H9 (cell line): Measurements from ENCODE around the gene ZNF205. TPM values are rescaled to one million over a fixed set of nuclear protein-coding genes. Genes with fewer than 3 reads are reported as not detected.
"Not testable (repeated sequence)": the region's sequence is repeated elsewhere in the genome, so short reads cannot be mapped to it uniquely, and the experiment has no call there.

Experiments used
- DNase-seq: peaks from one replicate; pipeline ENCODE4 v3.0.0-alpha.2; 2017
- H2AFZ ChIP-seq: one replicate; pipeline ENCODE4 v1.6.1; 2013; ENCODE audit warnings: mild to moderate bottlenecking, low read length, control low read depth, moderate library complexity
- H2AK5ac ChIP-seq: 2 replicates; pipeline ENCODE4 v1.6.1; 2013; ENCODE audit warnings: low read length, control low read depth, mixed read lengths; ENCODE audit not compliant: insufficient read length
- H2BK120ac ChIP-seq: one replicate; pipeline ENCODE4 v1.6.1; 2013; ENCODE audit warnings: low read depth, mild to moderate bottlenecking, low read length, control low read depth, inconsistent platforms; ENCODE audit not compliant: poor library complexity, severe bottlenecking
- H2BK12ac ChIP-seq: 2 replicates; pipeline ENCODE4 v1.6.1; 2013; ENCODE audit warnings: low read length, control low read depth, mixed read lengths, low read depth; ENCODE audit not compliant: insufficient read length
- H2BK15ac ChIP-seq: 2 replicates; pipeline ENCODE4 v1.6.1; 2013; ENCODE audit warnings: low read depth, low read length, control low read depth
- H2BK20ac ChIP-seq: one replicate; pipeline ENCODE4 v1.6.1; 2013; ENCODE audit warnings: low read depth, mild to moderate bottlenecking, low read length, control low read depth, inconsistent platforms; ENCODE audit not compliant: poor library complexity, severe bottlenecking
- H2BK5ac ChIP-seq: 2 replicates; pipeline ENCODE4 v1.6.1; 2013; ENCODE audit warnings: low read length, control low read depth, mixed read lengths; ENCODE audit not compliant: insufficient read length
- H3K14ac ChIP-seq: 2 replicates; pipeline ENCODE4 v1.6.1; 2013; ENCODE audit warnings: low read length, control low read depth; ENCODE audit not compliant: insufficient read depth
- H3K18ac ChIP-seq: 2 replicates; pipeline ENCODE4 v1.6.1; 2013; ENCODE audit warnings: low read depth, mild to moderate bottlenecking, mixed read lengths, low read length, control low read depth; ENCODE audit not compliant: insufficient read length
- H3K23ac ChIP-seq: 2 replicates; pipeline ENCODE4 v1.6.1; 2013; ENCODE audit warnings: low read length, control low read depth, mixed read lengths, low read depth; ENCODE audit not compliant: insufficient read length
- H3K23me2 ChIP-seq: 2 replicates; pipeline ENCODE4 v1.6.1; 2013; ENCODE audit warnings: low read depth, mild to moderate bottlenecking, mixed read lengths, low read length, control low read depth; ENCODE audit not compliant: insufficient read length, poor library complexity, severe bottlenecking
- H3K27ac ChIP-seq: 2 replicates; pipeline ENCODE4 v1.5.1; 2013; ENCODE audit warnings: low read length, control low read depth, mixed read lengths, low read depth; ENCODE audit not compliant: insufficient read length
- H3K27me3 ChIP-seq: 2 replicates; pipeline ENCODE4 v1.6.1; 2013; ENCODE audit warnings: low read length, control low read depth, inconsistent platforms; ENCODE audit not compliant: insufficient read depth
- H3K4ac ChIP-seq: 2 replicates; pipeline ENCODE4 v1.6.1; 2013; ENCODE audit warnings: low read depth, mild to moderate bottlenecking, control low read depth, inconsistent platforms, low read length, moderate library complexity
- H3K4me1 ChIP-seq: 2 replicates; pipeline ENCODE4 v1.6.1; 2013; ENCODE audit warnings: low read length, control low read depth, inconsistent platforms; ENCODE audit not compliant: insufficient read depth
- H3K4me2 ChIP-seq: 2 replicates; pipeline ENCODE4 v1.6.1; 2013; ENCODE audit warnings: low read length, control low read depth, mixed read lengths; ENCODE audit not compliant: insufficient read length, insufficient read depth
- H3K56ac ChIP-seq: 2 replicates; pipeline ENCODE4 v1.6.1; 2013; ENCODE audit warnings: low read depth, mild to moderate bottlenecking, mixed read lengths, low read length, control low read depth; ENCODE audit not compliant: insufficient read length
- H3K79me1 ChIP-seq: 2 replicates; pipeline ENCODE4 v1.6.1; 2013; ENCODE audit warnings: low read depth, mild to moderate bottlenecking, moderate library complexity, low read length, control low read depth, inconsistent platforms; ENCODE audit not compliant: insufficient read depth, poor library complexity, severe bottlenecking
- H3K79me2 ChIP-seq: 2 replicates; pipeline ENCODE4 v1.6.1; 2013; ENCODE audit warnings: low read length, control low read depth, inconsistent platforms; ENCODE audit not compliant: insufficient read depth
- H3K9ac ChIP-seq: 2 replicates; pipeline ENCODE4 v1.6.1; 2013; ENCODE audit warnings: low read length, control low read depth, mixed read lengths; ENCODE audit not compliant: insufficient read length; ENCODE audit errors: extremely low read depth
- H3K9me3 ChIP-seq: one replicate; pipeline ENCODE4 v1.6.1; 2013; ENCODE audit warnings: low read depth, low read length, inconsistent platforms; ENCODE audit not compliant: control insufficient read depth
- H3T11ph ChIP-seq: one replicate; pipeline ENCODE4 v1.6.1; 2013; ENCODE audit warnings: mild to moderate bottlenecking, low read length, control low read depth, inconsistent platforms
- H4K20me1 ChIP-seq: one replicate; pipeline ENCODE4 v1.6.1; 2013; ENCODE audit not compliant: control insufficient read depth, insufficient read length, insufficient read depth
- H4K5ac ChIP-seq: 2 replicates; pipeline ENCODE4 v1.6.1; 2013; ENCODE audit warnings: low read depth, mild to moderate bottlenecking, mixed read lengths, low read length, control low read depth; ENCODE audit not compliant: insufficient read length
- H4K8ac ChIP-seq: replicated peaks from 2 replicates; pipeline ENCODE4 v1.6.1; 2013; ENCODE audit warnings: low read length, control low read depth, mixed read lengths, low read depth; ENCODE audit not compliant: insufficient read length
- H4K91ac ChIP-seq: 2 replicates; pipeline ENCODE4 v1.6.1; 2013; ENCODE audit warnings: low read depth, mild to moderate bottlenecking, moderate library complexity, mixed read lengths, low read length, control low read depth; ENCODE audit not compliant: insufficient read length
- H3K27ac Mint-ChIP-seq, 3 experiments: 2 replicates in 2 of 3; 3 replicates in 1 of 3; pipeline ENCODE4 v1.8.0; 2020 to 2021; ENCODE audit warnings: mixed read lengths in 3 of 3, mild to moderate bottlenecking in 1 of 3, moderate library complexity in 1 of 3
- H3K27me3 Mint-ChIP-seq: 2 replicates; pipeline ENCODE4 v1.8.0; 2021; ENCODE audit warnings: low read depth, mild to moderate bottlenecking, moderate library complexity, mixed read lengths
- H3K36me3 Mint-ChIP-seq, 3 experiments: 2 replicates in 2 of 3; 3 replicates in 1 of 3; pipeline ENCODE4 v1.8.0; 2020 to 2021; ENCODE audit warnings: low read depth in 3 of 3, mixed read lengths in 3 of 3; ENCODE audit not compliant: insufficient read depth in 1 of 3
- H3K4me1 Mint-ChIP-seq, 2 experiments: 2 replicates each; pipeline ENCODE4 v1.8.0; 2020; ENCODE audit warnings: mixed read lengths in 2 of 2
- H3K4me3 Mint-ChIP-seq, 2 experiments: 2 replicates in 1 of 2; 3 replicates in 1 of 2; pipeline ENCODE4 v1.8.0; 2020 to 2021; ENCODE audit warnings: mild to moderate bottlenecking in 2 of 2, mixed read lengths in 2 of 2, moderate library complexity in 1 of 2
- H3K9me3 Mint-ChIP-seq, 2 experiments: 2 replicates in 1 of 2; 3 replicates in 1 of 2; pipeline ENCODE4 v1.8.0; 2020; ENCODE audit warnings: mild to moderate bottlenecking in 2 of 2, mixed read lengths in 2 of 2, moderate library complexity in 1 of 2
- CTCF ChIP-seq: fragments of 200-600 bp; sonication (generic); conservative IDR thresholded peaks from 3 replicates; pipeline ENCODE4 v1.8.0; 2021; ENCODE audit warnings: antibody characterized with exemption, mild to moderate bottlenecking
- WGBS: extraction: QIAGEN DNeasy Blood & Tissue Kit; methylation state at CpG from one replicate; pipeline ENCODE4 v1.1.7; 2013; ENCODE audit warnings: missing lambda C conversion rate, low lambda C conversion rate, mixed read lengths; ENCODE audit not compliant: insufficient read length; ENCODE audit errors: extremely low coverage; 5-methylcytosine and 5-hydroxymethylcytosine counted together
- total RNA-seq: library from RNA; stranded (reverse); gene quantifications from 2 replicates; pipeline ENCODE4 v1.2.1, GENCODE V29; 2021

The ZNF205 gene
- total RNA-seq, 1 experiment from 2014 or later = 16.8 TPM

GRCh38 chr16:3068487-3068886 lies 43.9 kb upstream of the ZNF205 start:
- no peak overlapping the region for H2BK12ac ChIP-seq
- no peak overlapping the region for H3K56ac ChIP-seq
- no peaks in the 10 kb centered on the region for H3K9me3 ChIP-seq
- H3K79me1 ChIP-seq = no peaks in the 10 kb centered on the region
- H3K23ac ChIP-seq = no peak overlapping the region
- TF ChIP-seq CTCF = no peak
- no peak overlapping the region for H4K8ac ChIP-seq
- no peak overlapping the region for H3K4ac ChIP-seq
- peaks cover 30 to 33% of the 10 kb centered on the region in 2 experiments for H3K4me1 Mint-ChIP-seq
- no peak overlapping the region for H4K5ac ChIP-seq
- H3K4me2 ChIP-seq = no peak overlapping the region
- no peaks in the 10 kb centered on the region; a peak in 1 of 7 replicates for H3K36me3 Mint-ChIP-seq
- no peaks in the 10 kb centered on the region for H3K79me2 ChIP-seq
- DNase-seq = no peak
- no peaks in the 10 kb centered on the region for H4K20me1 ChIP-seq
- peaks cover 9% of the 10 kb centered on the region for H3K27me3 Mint-ChIP-seq
- H3K27ac ChIP-seq = no peak overlapping the region
- H2BK120ac ChIP-seq = no peak overlapping the region
- no peak overlapping the region for H2AFZ ChIP-seq
- no peaks in the 10 kb centered on the region for H3K27me3 ChIP-seq
- no peak overlapping the region for H3K27ac Mint-ChIP-seq
- WGBS = no CpG with 5 or more reads among the region's 4 CpGs
- H3K23me2 ChIP-seq = no peaks in the 10 kb centered on the region
- H3K9ac ChIP-seq = no peak overlapping the region
- no peak overlapping the region for H2BK5ac ChIP-seq
- no peak overlapping the region for H2AK5ac ChIP-seq
- H2BK15ac ChIP-seq = no peak overlapping the region
- H3K4me3 Mint-ChIP-seq = peak overlapping the region in 1 of 2 experiments; percentile 44; a peak in 1 of 5 replicates
- H4K91ac ChIP-seq = no peak overlapping the region
- H3K18ac ChIP-seq = no peak overlapping the region
- no peak overlapping the region for H2BK20ac ChIP-seq
- H3T11ph ChIP-seq = no peak overlapping the region
- no peaks in the 10 kb centered on the region; the same call in 1 of the 2 replicates for H3K4me1 ChIP-seq
- H3K9me3 Mint-ChIP-seq = no peaks in the 10 kb centered on the region; a peak in 1 of 5 replicates
- H3K14ac ChIP-seq = no peak overlapping the region

GRCh38 chr16:3069146-3069545 lies 43.2 kb upstream of the ZNF205 start:
- not testable (repeated sequence) for H4K8ac ChIP-seq, H3K27me3 ChIP-seq, H4K91ac ChIP-seq, H3K9ac ChIP-seq, H3K9me3 Mint-ChIP-seq, H2BK5ac ChIP-seq, H2AK5ac ChIP-seq, H3K4me3 Mint-ChIP-seq, H3K23me2 ChIP-seq, H3K23ac ChIP-seq, H2BK120ac ChIP-seq, H3K4me2 ChIP-seq, H3K36me3 Mint-ChIP-seq, H2BK15ac ChIP-seq, H2AFZ ChIP-seq, H3K79me1 ChIP-seq, H3K56ac ChIP-seq, H2BK20ac ChIP-seq, H2BK12ac ChIP-seq, H3K27ac ChIP-seq, H4K5ac ChIP-seq, DNase-seq, H3K4me1 ChIP-seq, H4K20me1 ChIP-seq, H3K18ac ChIP-seq, H3K27ac Mint-ChIP-seq, H3K9me3 ChIP-seq, H3T11ph ChIP-seq, H3K79me2 ChIP-seq, H3K14ac ChIP-seq, H3K4ac ChIP-seq
- WGBS = no CpG with 5 or more reads among the region's 11 CpGs
- Mint-ChIP-seq H3K4me1 (peaks cover 23 to 29% of the 10 kb centered on the region in 2 experiments), H3K27me3 (peaks cover 15% of the 10 kb centered on the region)
